Fibroblast of peridontal ligament (primary cell): ENCODE measurements around the gene FHL3.

Experiments used
- DNase-seq: peaks from one replicate; pipeline ENCODE4 v3.0.0-alpha.2; 2010; ENCODE audit errors: extremely low read depth

FHL3 gene, protein sequence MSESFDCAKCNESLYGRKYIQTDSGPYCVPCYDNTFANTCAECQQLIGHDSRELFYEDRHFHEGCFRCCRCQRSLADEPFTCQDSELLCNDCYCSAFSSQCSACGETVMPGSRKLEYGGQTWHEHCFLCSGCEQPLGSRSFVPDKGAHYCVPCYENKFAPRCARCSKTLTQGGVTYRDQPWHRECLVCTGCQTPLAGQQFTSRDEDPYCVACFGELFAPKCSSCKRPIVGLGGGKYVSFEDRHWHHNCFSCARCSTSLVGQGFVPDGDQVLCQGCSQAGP

DNA sequence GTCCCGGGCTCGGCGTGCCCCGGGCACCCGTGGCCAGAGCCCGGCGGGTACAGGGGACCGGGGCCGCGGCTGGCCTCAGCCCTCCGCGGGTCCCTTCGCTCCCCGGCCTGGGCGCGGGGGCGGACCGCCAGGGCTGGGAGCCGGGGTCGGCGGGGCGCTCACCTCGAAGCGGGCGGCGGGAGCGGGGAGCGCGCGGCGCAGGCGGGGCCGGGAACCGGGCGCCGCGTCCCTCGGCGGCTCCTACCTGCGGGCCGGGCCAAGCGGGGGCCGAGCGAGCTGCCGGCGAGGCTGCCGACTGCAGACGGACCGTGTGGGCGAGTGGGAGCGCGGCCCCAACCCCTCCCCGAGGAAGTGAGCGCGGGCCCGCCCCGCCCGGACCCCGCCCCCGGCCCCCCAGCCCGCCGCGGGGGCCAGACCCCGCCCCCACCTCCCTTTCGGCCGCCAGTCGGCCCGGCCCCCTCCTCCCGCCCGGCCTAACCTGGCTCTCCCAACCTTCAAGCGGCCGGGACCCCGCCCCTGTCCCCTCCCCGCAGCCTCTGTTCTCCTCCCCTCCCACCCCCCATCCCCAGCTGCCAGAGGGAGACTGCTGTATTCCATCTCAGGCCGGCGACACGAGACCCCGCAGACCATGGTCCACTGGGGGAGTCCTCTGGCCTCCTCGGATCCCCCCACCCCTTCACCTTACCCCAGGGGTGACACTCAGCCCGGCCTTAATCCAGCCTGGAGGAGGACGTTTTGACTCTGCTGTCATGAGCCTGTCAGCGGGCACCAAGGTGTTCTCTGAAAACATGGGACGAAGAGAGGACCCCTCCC lies at the start of gene FHL3:
FHL3 (minus strand) TSS at position 320 of the 813 bp plus-strand sequence. CDS start 6,102 bp downstream, outside the sequence.
- peak; percentile 16 for DNase-seq

DNA sequence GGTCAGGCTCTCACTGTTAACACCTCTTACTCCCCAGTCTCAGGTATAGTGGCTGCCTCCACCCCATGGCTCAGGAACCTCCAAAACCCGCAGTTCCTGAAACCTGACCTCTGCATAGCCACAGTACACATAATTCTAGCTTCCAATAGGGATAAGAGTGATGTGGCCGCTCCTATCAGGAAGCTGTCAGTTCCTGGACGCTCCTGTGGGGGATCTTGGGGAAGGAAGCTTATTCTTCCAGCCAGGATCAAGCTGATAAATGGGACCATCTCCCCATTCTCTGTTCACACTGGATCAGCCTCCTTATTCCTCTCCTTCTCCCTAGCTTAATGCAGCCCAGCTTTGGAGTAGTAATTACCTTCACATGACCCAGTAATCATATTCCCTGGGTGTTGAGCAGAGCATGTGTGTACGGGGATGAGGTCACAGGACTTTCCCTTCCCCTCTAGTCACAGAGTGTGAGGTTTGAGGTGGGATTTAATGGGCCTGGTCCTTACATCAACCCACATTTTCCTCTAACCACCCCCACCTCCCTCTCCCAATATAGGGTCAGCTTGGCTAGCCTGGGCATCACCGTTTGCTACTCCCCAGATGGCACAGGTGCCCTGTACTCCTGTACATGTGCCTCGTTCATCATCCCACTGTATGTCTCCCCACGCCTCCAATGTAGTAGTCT lies 48.2 kb upstream of the FHL3 start:
- no peak for DNase-seq

DNA sequence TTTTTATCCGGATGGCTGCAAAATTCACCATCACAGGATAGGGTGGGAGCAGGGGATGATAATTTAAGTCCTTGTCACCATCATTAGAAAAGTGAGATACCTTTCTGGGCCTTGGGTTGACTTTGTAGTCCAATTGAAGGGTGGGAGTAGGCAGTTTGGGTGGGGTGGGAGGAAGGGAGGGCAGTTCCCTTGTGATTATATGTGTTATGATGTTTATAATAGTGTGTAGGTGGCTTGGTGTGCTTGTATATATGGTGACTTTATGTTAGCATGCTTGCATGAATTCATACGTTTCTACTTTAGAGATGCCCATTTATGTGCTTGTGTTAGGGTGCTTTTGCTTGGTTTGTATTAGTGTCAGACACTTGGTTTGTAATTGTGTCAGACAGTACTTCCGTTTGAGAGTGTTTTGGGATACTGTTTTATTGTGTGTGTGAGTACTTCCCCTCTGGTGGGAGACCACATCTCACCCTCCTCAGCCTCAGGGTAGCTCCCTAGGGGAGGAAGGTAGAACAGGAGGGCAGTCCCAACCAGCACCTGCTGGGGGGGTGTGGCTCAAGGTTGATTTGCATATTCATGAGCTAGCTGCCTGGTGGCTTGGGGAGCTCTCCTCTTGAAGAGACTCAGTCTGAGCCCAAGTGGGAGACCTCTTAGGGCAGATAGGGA lies 47.6 kb upstream of the FHL3 start:
- no peak for DNase-seq

DNA sequence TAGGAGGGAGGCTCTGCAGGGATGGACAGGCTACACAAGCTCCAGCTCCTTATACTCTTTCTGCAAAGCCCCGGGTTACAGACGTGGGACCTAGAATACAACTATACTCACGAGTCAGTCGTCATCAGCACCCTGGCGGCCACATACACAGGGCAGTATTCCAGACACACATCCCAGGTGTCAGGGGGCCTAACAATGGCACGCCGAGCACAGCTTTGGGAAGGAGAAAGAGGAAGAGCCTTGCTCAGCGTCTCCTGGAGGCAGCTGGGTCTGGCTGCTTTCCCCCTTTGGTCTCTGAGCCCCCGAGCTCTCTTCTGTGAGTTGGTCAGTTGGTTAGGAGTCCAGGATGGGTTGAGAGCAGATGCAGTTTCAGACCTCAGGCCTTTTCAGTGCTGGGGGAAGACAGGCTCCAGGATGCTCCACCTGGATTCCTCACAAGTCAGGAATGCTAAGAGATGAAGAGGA lies 45.8 kb upstream of the FHL3 start:
- DNase-seq, result no peak

DNA sequence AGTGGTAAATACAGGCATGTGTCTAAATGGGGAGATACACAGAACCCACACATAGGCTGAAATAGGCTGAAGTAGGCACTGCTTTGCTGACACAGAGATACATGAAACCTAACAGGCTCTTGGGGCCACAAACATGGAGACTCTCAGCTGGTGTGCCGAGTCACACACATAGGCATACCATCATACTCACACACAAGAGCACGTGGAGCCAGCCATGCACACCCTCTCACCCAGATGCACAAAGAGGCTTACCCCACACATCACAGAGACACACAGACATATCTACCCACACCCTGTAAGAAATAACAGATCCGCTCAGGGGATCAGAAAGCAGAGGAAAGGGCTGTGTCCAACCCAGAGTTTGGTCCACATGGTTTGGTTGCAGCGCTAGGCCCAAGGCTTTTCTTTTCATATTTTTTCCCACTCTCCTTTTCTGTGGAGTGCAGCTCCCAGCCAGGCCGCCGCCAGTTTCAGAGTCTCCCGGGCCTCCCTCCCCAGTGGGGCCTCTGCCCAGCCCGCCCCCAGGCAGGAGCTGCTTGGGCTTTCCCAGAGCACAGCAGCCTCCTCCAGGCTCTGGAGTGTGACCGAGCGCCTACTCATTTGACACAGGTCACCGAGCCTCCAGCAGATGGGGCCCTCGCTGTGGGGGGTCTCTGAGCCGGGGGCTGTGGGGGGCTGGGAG lies 45.2 kb upstream of the FHL3 start:
- DNase-seq, result no peak

DNA sequence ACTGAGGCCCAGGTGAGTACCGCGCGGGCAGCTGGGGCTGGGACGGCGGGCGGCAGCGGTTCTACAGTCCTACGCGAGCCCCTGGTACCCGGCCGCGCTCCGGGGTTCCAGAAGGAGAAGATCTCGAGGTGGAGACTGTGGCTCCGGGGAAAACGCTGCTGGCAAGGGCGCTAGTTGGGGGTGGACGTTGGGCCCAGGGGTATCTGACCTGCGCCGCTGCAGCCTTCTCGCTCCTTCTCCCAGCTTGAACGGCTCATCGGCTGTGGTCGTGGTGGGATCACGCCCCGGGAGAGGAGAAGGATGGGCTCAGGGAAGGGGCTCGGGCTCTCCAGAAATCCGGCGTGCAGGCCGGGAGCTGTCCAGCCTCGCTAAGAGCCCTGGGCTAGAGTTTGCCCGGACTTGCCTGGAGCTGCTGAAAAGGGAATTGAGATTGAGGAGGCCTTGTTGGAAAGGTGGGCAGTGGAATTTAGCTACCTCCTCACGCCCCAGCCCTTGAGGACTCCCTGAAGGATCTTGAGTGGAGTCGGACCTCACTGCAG lies 42.4 kb upstream of the FHL3 start:
- peak; percentile 47 for DNase-seq

DNA sequence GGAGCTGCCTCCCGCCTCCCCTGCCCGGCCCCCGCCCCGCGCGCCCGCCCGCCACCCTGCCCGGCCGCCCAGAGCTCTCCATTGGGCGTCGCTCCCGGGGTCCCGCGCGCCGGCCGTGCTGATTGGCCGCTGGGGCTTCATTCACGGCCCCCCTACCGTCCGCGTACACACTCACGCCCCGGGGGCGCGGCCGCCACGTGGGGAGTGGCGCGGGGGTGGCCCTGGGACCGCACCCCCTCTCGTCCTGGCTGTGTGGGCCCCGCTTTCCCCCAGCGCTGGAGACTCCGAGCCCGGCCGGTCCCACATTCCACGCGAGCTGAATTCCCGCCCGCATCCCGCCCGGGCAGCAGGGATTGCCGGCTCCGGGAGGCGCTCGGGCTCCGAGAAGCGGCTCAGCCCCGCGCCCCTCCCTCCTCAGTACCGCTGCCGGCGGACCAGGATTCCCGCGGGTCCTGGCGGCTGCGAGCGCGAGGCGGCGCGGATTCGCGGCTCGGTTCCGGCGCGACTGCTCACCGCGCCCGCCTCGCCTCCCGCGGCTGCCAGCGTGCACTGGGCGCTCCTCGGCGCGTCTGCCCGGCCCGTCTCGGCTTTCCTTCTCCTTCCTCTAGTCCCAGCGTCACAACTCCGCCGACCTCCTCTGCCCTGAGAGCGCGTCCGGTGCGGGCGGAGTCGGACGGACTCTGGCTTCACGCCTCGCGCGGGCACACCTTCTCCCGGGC lies 41.7 kb upstream of the FHL3 start:
- peak; percentile 62 for DNase-seq

DNA sequence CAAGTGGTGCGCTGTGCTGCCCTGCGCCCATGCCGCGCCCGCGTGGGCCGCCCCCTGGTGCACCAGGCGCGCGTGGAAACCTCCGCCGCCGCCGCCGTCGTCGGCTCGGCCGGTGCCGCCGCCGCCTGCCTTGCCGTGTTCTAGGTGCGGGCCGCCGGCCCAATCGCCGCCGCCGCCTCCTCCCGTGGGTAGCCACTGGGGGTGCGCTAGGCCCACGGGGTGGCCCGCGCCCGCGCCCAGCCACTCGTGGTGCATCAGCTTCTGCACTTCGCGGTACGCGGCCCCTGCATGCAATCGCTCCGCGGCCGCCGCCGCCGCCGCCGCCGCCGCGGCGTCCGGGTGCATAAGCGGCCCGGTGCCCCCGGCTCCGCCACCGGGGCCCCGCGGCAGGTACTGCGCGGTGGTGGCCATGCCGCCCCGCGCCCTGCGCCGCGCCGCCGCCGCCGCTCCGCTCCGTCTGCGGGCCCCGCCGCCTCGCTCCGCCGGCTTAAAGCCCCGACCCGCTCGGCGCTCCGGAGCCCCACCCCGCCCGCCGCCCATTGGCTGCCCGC lies 41.1 kb upstream of the FHL3 start, which contains the start of gene POU3F1:
POU3F1 (minus strand) TSS at position 461 of the 551 bp plus-strand sequence; CDS start at position 411, 50 bp downstream.
- DNase-seq, result no peak

DNA sequence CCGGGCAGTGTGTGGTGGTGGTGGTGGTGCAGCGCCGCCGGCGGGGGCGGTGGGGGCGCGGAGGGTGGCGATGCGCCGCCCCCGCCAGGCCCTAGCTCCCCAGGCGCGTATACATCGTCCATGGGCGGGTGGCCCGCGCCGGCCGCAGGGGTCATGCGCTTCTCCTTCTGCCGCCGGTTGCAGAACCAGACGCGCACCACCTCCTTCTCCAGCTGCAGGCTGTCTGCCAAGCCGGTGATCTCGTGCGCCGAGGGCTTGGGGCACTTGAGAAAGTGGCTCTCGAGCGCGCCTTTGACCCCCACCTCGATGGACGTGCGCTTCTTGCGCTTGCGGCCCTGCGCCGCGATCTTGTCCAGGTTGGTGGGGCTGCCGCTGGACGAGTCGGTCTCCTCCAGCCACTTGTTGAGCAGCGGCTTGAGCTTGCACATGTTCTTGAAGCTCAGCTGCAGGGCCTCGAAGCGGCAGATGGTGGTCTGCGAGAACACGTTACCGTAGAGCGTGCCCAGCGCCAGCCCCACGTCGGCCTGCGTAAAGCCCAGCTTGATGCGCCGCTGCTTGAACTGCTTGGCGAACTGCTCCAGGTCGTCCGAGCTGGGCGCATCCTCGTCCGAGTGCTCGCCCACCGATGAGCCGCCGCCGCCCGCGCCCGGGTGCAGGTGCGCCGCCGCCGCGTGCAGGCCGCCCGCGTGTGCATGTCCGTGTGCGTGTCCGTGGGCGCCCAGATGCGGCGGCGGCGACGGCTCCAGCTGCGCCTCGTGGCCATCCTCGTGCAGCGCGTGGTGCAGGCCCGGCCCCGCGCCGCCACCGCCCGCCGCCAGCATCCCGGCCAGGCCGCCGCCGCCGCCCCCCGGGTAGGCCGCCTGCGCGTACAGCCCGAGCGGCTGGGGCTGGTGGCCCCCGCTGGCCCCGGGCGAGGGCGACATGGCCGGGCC lies 40.4 kb upstream of the FHL3 start:
- DNase-seq, result no peak

DNA sequence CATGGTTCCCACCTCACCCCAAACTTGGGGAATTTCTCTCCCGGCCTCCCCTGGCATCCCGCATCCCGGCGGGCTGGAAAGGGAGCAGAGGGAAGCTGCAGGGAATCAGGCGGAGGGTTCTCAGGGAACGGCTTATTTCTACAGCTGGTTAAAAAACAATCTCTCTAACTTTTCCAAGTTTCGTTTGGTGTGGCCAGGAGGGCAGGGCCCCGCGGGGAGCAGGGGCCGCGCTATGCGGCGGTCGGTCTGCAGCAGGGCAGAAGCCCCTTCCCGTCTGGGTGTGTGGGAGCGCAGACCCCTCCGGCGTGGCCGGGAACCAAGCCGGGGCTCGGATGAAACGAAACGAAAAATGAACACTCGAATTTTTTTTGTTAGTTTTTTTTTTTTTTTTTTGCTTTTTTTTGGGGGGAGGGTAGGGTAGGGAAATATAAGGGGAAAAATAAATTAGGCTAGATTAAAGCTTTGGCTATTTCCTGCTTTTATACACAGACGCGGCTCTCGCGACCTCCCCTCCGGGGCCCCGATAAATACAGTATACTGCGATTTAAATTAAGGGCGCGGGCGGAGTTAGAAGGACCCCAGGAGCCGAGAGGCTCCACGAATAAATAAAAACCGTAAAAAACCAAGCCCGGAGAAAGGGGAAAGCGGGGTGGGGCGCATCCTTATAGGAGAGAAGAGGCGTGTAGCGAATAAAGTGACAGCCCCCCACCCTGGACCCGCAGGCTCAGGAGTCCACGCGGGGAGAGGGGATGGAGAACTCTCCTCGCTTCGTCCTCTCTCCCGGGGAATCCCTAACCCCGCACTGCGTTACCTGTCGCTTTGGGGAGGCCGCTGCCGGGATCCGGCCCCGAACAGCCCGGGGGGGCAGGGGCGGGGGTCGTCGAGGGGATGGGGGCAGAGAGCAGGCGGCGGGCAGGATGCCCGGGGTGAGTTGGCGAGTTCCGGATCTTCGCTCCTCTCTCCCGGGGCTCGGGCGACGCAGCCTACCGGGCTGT lies 39.2 kb upstream of the FHL3 start:
- DNase-seq, result no peak

DNA sequence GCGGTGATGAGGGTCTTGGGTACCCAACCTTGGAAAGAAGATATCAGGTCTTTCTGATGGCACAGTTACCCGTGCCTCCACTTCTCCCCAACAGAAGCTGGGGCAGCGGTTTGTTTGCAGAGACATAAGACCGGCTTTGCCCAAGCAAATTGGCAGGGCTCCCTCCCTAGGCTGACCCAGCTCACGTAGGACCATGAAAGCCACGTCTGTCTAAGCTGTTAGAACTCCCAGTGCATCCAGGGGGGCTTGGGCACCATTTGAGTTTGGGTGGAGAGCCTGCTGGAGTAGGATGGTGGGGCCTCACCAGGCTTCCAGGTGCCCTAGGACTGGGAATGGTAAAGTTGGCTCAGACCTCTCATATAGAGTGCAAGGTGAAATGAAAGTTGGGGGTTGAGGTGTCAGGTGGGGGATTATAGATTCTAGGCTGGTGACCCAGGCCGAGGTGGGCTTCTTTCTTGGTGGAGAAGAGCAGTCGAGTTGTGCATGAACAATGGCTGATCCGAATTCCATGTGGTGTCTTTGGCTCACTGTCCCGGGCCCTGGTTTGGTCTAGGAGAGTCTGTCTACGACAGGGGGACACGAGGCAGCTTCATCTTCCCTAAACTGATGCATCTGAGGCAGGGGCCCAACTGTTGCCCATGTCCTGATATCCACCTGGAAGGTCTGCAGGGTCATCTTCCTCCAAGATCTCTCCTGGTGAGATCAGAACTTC lies 37.9 kb upstream of the FHL3 start:
- DNase-seq, result no peak

DNA sequence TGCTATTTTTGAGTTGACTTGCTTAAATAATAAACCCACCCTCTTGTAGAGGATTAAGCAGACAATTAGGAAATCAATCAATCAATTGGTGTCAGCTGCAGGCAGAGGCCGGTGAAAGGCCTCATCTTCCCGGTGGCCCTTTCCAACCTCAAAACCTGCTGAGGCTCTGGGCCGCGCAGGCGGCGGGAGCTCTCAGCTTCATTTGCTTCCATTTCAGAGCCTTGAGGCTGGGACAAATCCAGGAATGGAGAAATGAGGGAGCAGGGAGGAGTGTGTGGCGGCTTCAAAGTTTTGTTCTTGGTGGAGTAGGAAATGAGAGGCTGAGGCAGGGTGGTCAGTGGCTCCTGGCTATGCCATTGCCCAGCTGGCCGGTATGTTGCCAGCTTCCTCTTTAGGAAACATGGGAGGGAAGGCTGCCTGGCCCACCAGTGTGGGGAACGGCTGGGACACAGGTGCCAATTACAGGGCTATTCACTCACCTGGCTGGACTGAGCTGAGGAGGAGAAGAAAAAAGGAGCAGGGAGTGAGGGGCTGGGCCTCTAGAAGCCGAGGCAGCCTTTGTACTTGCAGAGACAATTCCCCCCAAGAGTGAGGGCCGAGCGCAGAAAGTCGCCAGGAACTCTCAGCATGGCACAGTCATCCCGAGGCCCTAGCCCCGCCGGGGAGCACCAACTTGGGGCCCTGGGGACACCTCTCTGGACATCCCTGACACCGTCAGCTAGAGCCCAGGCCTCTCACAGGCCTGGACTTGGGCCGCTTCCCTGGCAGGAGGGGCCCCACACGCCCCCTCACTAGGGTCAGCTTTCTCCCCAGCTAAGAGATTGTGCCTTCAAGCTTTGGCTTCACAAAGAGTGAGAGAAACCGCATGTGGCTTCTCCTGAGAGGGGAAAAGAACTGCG lies 36.9 kb upstream of the FHL3 start:
- DNase-seq, result no peak

DNA sequence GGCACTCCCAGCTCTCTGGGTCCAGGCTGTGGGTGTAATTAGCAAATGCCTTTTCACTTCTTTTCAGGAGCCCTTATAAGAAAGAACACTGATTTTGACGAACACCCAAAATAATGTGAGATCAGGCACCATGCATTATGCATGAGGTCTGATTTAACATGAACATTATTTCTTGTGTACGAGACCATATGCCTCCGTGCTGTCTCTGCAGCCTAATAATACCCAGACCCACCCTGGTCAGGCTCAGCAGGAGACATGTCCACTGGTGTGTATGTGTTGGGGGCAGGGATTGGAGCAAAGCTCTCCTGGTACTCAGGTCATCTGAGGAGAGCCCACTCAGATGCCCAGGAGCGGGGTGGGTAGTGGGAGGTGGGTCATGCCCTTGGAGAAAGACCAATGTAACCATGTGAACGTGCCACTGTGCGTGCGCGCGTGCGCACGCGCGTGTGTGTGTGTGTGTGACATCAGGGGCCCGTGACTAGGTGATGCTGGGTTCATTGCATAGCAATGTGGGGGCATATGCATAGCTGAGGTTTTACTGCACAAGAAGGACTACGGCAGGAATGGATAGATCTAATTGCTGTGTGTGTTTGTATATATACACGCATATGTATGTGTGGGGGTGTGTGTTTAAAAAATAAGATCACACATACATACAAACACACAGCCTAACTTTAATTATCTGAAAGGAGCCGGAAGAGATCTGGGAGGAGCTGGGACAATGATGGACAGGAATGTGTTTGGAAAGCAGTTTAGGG lies 34.2 kb upstream of the FHL3 start:
- no peak for DNase-seq

DNA sequence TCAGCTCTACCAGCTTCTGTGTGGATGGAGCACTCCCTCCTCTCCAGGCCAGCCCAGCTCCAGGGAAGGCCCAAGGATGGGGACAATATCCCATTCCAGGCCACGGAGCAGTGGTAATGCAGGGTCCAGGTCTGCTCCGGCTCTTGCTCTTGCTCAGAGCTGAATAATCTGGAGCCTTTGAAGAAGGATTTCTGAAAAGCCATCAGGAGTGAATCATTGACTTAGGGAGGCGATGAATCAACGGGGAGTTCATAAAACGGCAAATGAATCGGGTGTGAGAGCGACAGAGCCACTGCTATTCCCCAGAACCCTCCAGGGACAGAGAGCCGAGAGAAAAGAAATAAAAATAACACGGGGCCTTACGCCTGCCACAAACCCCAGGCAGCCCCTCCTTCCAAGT lies 33.5 kb upstream of the FHL3 start:
- DNase-seq, result peak; percentile 21
